SIG-M5 treated with dmso at 0.1 percent for 504 hours (cell line): ENCODE measurements around the gene ACTN4.

Experiments
- DNase-seq: peaks from one replicate; lab custom pipeline; 2025; ENCODE audit not compliant: unreplicated experiment; lab: John Stamatoyannopoulos, UW

Gene ACTN4

GRCh38 chr19:38722947-38723605 is 75.6 kb downstream of the ACTN4 start:
- DNase-seq: no peak

GRCh38 chr19:38723606-38723965 is 76.1 kb downstream of the ACTN4 start:
- no peak for DNase-seq

- DNase-seq: no peak
Measured at GRCh38 chr19:38723990-38724854, 76.8 kb downstream of the ACTN4 start.

GRCh38 chr19:38725469-38726283 is 78.2 kb downstream of the ACTN4 start:
- no peak for DNase-seq

- DNase-seq: no peak
Measured at GRCh38 chr19:38726284-38726673, 78.8 kb downstream of the ACTN4 start.

GRCh38 chr19:38726761-38727301 is 79.4 kb downstream of the ACTN4 start:
- no peak for DNase-seq

- DNase-seq: no peak
Measured at GRCh38 chr19:38727306-38727867, 79.9 kb downstream of the ACTN4 start.

- DNase-seq: no peak
Measured at GRCh38 chr19:38727868-38728660, 80.6 kb downstream of the ACTN4 start.

- DNase-seq: no peak
Measured at GRCh38 chr19:38728752-38729541, 81.5 kb downstream of the ACTN4 start.

- DNase-seq: peak; percentile 14
Measured at GRCh38 chr19:38729653-38730469, 82.4 kb downstream of the ACTN4 start.

GRCh38 chr19:38730470-38730730 is 83.0 kb downstream of the ACTN4 start:
- no peak for DNase-seq

GRCh38 chr19:38730731-38731589 is 83.5 kb downstream of the ACTN4 start:
- DNase-seq: no peak

GRCh38 chr19:38731654-38732301 is 84.3 kb downstream of the ACTN4 start:
- no peak for DNase-seq

- DNase-seq: no peak
Measured at GRCh38 chr19:38733241-38733492, 85.7 kb downstream of the ACTN4 start.

GRCh38 chr19:38733493-38734175 is 86.2 kb downstream of the ACTN4 start:
- no peak for DNase-seq

GRCh38 chr19:38734176-38734425 is 86.7 kb downstream of the ACTN4 start:
- no peak for DNase-seq

- peak; percentile 32 for DNase-seq
Measured at GRCh38 chr19:38734426-38735256, 87.2 kb downstream of the ACTN4 start.
